ENCODE measurements around the gene DHRS13. TPM values are rescaled to one million over a fixed set of nuclear protein-coding genes. Genes with fewer than 3 reads are reported as not detected.

Gene DHRS13
- total RNA-seq, 1 experiment from 2014 or later: 5.1 TPM

DNA sequence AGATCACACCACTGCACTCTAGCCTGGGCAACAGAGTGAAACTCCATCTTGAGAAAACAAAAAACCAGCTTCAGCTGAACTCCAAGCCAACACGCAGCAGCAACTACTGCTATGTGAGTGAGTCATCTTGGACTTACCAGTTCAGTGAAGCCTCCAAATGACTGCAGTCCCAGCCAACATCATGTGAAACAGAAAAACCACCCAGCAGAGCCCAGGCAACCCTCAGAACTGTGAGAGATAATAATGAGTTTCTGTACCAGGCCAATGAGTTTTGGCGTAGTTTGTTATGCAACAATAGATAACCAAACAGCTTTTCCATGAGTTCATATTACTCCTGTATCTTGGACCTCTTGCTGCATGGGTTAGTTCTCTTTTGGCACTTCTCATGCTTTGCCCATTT, 25.2 kb upstream of the DHRS13 start:
- H3K27ac ChIP-seq (ENCODE audit: low read length): no peak overlapping the region
- BruUV-seq (replicated peaks): no TSS peak

DNA sequence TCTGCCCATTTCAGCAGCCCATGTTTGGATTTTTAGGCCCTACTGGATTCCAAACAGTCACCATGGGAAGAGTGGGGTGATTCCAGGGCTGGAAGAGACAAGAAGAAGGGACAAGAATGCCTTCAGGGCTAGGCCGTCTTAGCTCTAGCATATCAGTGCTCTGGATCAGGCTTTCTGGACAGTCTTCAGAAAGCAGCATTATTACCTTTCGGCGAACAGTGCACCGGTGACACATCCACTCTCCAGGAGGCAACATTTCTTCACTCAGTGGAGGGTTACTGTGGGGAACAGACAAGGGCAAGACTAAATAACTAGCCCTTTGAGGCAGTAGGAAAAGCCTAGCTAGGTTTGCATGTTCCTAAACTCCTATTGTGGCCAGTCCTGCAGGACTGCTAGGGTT, 23.9 kb upstream of the DHRS13 start:
- no peak overlapping the region for H3K4me3 ChIP-seq (ENCODE audit: low read length)
- no peaks in the 10 kb centered on the region for H3K9me2 ChIP-seq (replicated peaks; ENCODE audit: low read length)
- peaks cover 9% of the 10 kb centered on the region; the same call in 1 of the 2 replicates for H4K20me1 ChIP-seq (ENCODE audit: low read length)
- H3K27me3 ChIP-seq (ENCODE audit: low read length): no peaks in the 10 kb centered on the region
- H3K9ac ChIP-seq (ENCODE audit: low read length): peak overlapping the region; percentile 66
- peaks cover 43% of the 10 kb centered on the region for H3K36me3 ChIP-seq (ENCODE audit: low read depth, low read length)
- no peak overlapping the region for H2AFZ ChIP-seq (ENCODE audit: low read length)
- DNase-seq: no peak
- H3K4me2 ChIP-seq (ENCODE audit: low read length): no peak overlapping the region
- TF ChIP-seq EZH2phosphoT487 (IDR thresholded peaks at IDR 0.05; ENCODE audit: borderline replicate concordance, low read length) (no peak), EZH2 (IDR thresholded peaks at IDR 0.05; ENCODE audit: low read length, unreplicated experiment) (no peak)
- TF ChIP-seq, protein P1, sequence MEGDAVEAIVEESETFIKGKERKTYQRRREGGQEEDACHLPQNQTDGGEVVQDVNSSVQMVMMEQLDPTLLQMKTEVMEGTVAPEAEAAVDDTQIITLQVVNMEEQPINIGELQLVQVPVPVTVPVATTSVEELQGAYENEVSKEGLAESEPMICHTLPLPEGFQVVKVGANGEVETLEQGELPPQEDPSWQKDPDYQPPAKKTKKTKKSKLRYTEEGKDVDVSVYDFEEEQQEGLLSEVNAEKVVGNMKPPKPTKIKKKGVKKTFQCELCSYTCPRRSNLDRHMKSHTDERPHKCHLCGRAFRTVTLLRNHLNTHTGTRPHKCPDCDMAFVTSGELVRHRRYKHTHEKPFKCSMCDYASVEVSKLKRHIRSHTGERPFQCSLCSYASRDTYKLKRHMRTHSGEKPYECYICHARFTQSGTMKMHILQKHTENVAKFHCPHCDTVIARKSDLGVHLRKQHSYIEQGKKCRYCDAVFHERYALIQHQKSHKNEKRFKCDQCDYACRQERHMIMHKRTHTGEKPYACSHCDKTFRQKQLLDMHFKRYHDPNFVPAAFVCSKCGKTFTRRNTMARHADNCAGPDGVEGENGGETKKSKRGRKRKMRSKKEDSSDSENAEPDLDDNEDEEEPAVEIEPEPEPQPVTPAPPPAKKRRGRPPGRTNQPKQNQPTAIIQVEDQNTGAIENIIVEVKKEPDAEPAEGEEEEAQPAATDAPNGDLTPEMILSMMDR (conservative IDR thresholded peaks at IDR 0.05; ENCODE audit: low read depth, low read length): no peak
- no peaks in the 10 kb centered on the region for H3K9me3 ChIP-seq (ENCODE audit: low read length)
- ChIA-PET CTCF (no interaction called here), POLR2A (ENCODE audit: unreplicated experiment) (no interaction called here)
- peaks cover 18% of the 10 kb centered on the region for H3K4me1 ChIP-seq (ENCODE audit: insufficient read depth, low read length)
- intact Hi-C loops (cut with micrococcal nuclease): loop anchor here (1.0 kb wide), 1 partner anchor 20 kb away; no protein-coding TSS in a partner anchor
- ATAC-seq: no peak
- H3K79me2 ChIP-seq (ENCODE audit: low read length): peaks cover 38% of the 10 kb centered on the region
- no peaks in the 10 kb centered on the region for H3F3A ChIP-seq (ENCODE audit: low read length, unreplicated experiment)
- peak overlapping the region; percentile 93 for H3K27ac ChIP-seq (ENCODE audit: low read length)
- BruUV-seq (replicated peaks): no TSS peak

More for the DNA sequence above, 25.2 kb upstream of the DHRS13 start:
- Histone ChIP-seq H3K36me3 (ENCODE audit: low read depth, low read length) (peaks cover 34% of the 10 kb centered on the region), H3K9ac (ENCODE audit: low read length) (no peak overlapping the region), H3K27me3 (ENCODE audit: low read length) (no peaks in the 10 kb centered on the region), H3K9me2 (replicated peaks; ENCODE audit: low read length) (no peaks in the 10 kb centered on the region), H4K20me1 (ENCODE audit: low read length) (peaks cover 9% of the 10 kb centered on the region; the same call in 1 of the 2 replicates), H3K4me2 (ENCODE audit: low read length) (no peak overlapping the region), H3F3A (ENCODE audit: low read length, unreplicated experiment) (no peaks in the 10 kb centered on the region), H2AFZ (ENCODE audit: low read length) (no peak overlapping the region), H3K79me2 (ENCODE audit: low read length) (peaks cover 50% of the 10 kb centered on the region), H3K4me1 (ENCODE audit: insufficient read depth, low read length) (peaks cover 18% of the 10 kb centered on the region), H3K4me3 (ENCODE audit: low read length) (no peak overlapping the region), H3K9me3 (ENCODE audit: low read length) (no peaks in the 10 kb centered on the region)
- POLR2A ChIA-PET (ENCODE audit: unreplicated experiment): no interaction called here
- intact Hi-C loops (cut with micrococcal nuclease): no loop called here
- DNase-seq (no peak), ATAC-seq (no peak)
- TF ChIP-seq, protein P1 (conservative IDR thresholded peaks at IDR 0.05; ENCODE audit: low read depth, low read length): no peak
- no peak for TF ChIP-seq EZH2 (IDR thresholded peaks at IDR 0.05; ENCODE audit: low read length, unreplicated experiment)
- no peak for TF ChIP-seq EZH2phosphoT487 (IDR thresholded peaks at IDR 0.05; ENCODE audit: borderline replicate concordance, low read length)
- CTCF ChIA-PET: no interaction called here

DNA sequence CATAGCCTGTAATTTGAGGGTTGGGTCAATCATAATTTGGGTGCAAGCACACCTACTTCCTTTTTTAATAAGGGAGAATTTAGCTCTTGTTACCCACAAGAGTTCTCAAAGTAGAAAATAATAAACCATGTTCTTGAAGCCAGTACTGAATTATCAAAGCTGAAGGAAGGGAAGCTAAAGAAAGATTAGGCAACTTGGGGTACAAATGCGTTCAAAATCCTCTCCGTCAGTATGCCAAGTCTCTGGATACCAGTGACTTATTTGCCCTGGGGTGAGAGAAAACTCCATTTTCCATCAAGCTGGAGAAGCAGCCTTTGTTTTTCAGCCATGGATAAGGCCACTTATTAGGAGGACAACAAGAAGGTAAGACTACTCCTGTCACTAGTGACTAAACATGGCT, 23.5 kb upstream of the DHRS13 start:
- Histone ChIP-seq H3K9ac (ENCODE audit: low read length) (peak overlapping the region; percentile 66), H3F3A (ENCODE audit: low read length, unreplicated experiment) (no peaks in the 10 kb centered on the region), H3K4me2 (ENCODE audit: low read length) (no peak overlapping the region), H3K4me1 (ENCODE audit: insufficient read depth, low read length) (peaks cover 18% of the 10 kb centered on the region), H3K9me3 (ENCODE audit: low read length) (no peaks in the 10 kb centered on the region), H3K9me2 (replicated peaks; ENCODE audit: low read length) (no peaks in the 10 kb centered on the region), H3K36me3 (ENCODE audit: low read depth, low read length) (peaks cover 47% of the 10 kb centered on the region), H3K79me2 (ENCODE audit: low read length) (peaks cover 38% of the 10 kb centered on the region), H3K4me3 (ENCODE audit: low read length) (no peak overlapping the region), H2AFZ (ENCODE audit: low read length) (no peak overlapping the region), H3K27ac (ENCODE audit: low read length) (peak overlapping the region; percentile 93), H3K27me3 (ENCODE audit: low read length) (no peaks in the 10 kb centered on the region), H4K20me1 (ENCODE audit: low read length) (peaks cover 9% of the 10 kb centered on the region; the same call in 1 of the 2 replicates)
- ATAC-seq: no peak
- BruUV-seq (replicated peaks): no TSS peak
- CTCF ChIA-PET: no interaction called here
- DNase-seq: no peak
- TF ChIP-seq EZH2 (IDR thresholded peaks at IDR 0.05; ENCODE audit: low read length, unreplicated experiment) (no peak), EZH2phosphoT487 (IDR thresholded peaks at IDR 0.05; ENCODE audit: borderline replicate concordance, low read length) (no peak)
- TF ChIP-seq, protein P1 (conservative IDR thresholded peaks at IDR 0.05; ENCODE audit: low read depth, low read length): no peak
- intact Hi-C loops (cut with micrococcal nuclease): loop anchor here (1.0 kb wide), 1 partner anchor 20 kb away; no protein-coding TSS in a partner anchor
- POLR2A ChIA-PET (ENCODE audit: unreplicated experiment): no interaction called here
